Kidney (tissue), 14 donors: ENCODE measurements around the gene SUB1. TPM values are rescaled to one million over a fixed set of nuclear protein-coding genes. Genes with fewer than 3 reads are reported as not detected.

Source experiments
- DNase-seq, 5 donors: peaks; one replicate each; pipeline ENCODE4 v3.0.0-alpha.2; 2013 to 2020
- FAIRE-seq: peaks from 2 replicates; lab custom pipeline; 2012; peaks lifted over from hg19 to GRCh38; lab: Jason Lieb, UNC
- H3K27ac ChIP-seq, 2 donors: one replicate each; pipeline ENCODE4 v1.7.0; 2013; ENCODE audit warnings: low read depth in 2 of 2, low read length in 2 of 2, inconsistent platforms in 1 of 2
- H3K27me3 ChIP-seq: one replicate; pipeline ENCODE4 v1.7.1; 2013; ENCODE audit warnings: low read length, inconsistent platforms; ENCODE audit not compliant: control insufficient read depth, insufficient read depth
- H3K36me3 ChIP-seq, 3 donors: one replicate each; pipeline versions ENCODE4 v1.7.0 to v1.7.1; 2013; ENCODE audit warnings: low read length in 3 of 3, control low read depth in 1 of 3, inconsistent platforms in 1 of 3; ENCODE audit not compliant: insufficient read depth in 3 of 3, control insufficient read depth in 2 of 3
- H3K4me1 ChIP-seq, 3 donors: one replicate each; pipeline versions ENCODE4 v1.7.0 to v1.7.1; 2013; ENCODE audit warnings: low read length in 3 of 3, inconsistent platforms in 1 of 3, low read depth in 1 of 3; ENCODE audit not compliant: control insufficient read depth in 2 of 3, insufficient read depth in 2 of 3
- H3K4me3 ChIP-seq, 3 donors: one replicate each; pipeline versions ENCODE4 v1.7.0 to v1.8.1; 2013; ENCODE audit warnings: low read length in 3 of 3, control low read depth in 1 of 3, inconsistent platforms in 1 of 3
- H3K9ac ChIP-seq, 3 donors: one replicate each; pipeline versions ENCODE4 v1.7.0 to v1.7.1; 2013; ENCODE audit warnings: low read length in 3 of 3, control low read depth in 1 of 3, inconsistent platforms in 1 of 3
- H3K9me3 ChIP-seq, 3 donors: one replicate each; pipeline versions ENCODE4 v1.7.0 to v1.7.1; 2013; ENCODE audit warnings: low read length in 3 of 3, control low read depth in 1 of 3, inconsistent platforms in 1 of 3; ENCODE audit not compliant: control insufficient read depth in 2 of 3, insufficient read depth in 1 of 3
- CTCF ChIP-seq: IDR thresholded peaks from 3 replicates; pipeline ENCODE4 v1.5.1; 2012; ENCODE audit warnings: mild to moderate bottlenecking, moderate library complexity, borderline replicate concordance; ENCODE audit not compliant: insufficient read depth; ENCODE audit errors: extremely low read depth
- intact Hi-C: fragments of 100-400 bp; cut with DNase I; formaldehyde crosslinking; loops from one replicate; pipeline ENCODE4 v1.11.1; 2022
- polyA plus RNA-seq: library from polyadenylated mRNA; stranded (reverse); fragments of 350-450 nt; fragmentation: Illumina TruSeq; extraction: RNeasy Lipid Tissue Mini Kit (QIAGEN cat#74804); gene quantifications from one replicate; pipeline ENCODE4 v1.2.3, GENCODE V29; 2014; ENCODE audit warnings: low read depth, low replicate concordance; ENCODE audit not compliant: insufficient read depth
- total RNA-seq: library from RNA; stranded (reverse); fragmentation: NEBNext Ultra II Directional; extraction: Animal tissue kit (Norgen Biotek cat#: 25700); gene quantifications from one replicate; pipeline ENCODE4 v1.2.1, GENCODE V29; 2021
- donor health status: control.
- donor health status: control.
- donor health status: control.
- donor health status: control.
- donor health status: control.
- donor health status: DM: yes; HTN: yes; CAD: no.
- donor health status: Normal renal cell carcinoma (clear cell type).

The SUB1 gene
- total and polyA plus RNA-seq, 2 donors from 2014 or later: 167 to 292 TPM

- DNase-seq (no peak), FAIRE-seq (no peak)
- H3K9ac ChIP-seq: no peak overlapping the region
- intact Hi-C loops: no loop called here
- no peak for TF ChIP-seq CTCF
- H3K27ac ChIP-seq: no peak overlapping the region
- H3K4me3 ChIP-seq: no peak overlapping the region
- no peaks in the 10 kb centered on the region for H3K27me3 ChIP-seq
- H3K36me3 ChIP-seq: no peaks in the 10 kb centered on the region
- H3K9me3 ChIP-seq: peaks cover 0 to 8% (median 0%) of the 10 kb centered on the region in 3 donors
- H3K4me1 ChIP-seq: no peaks in the 10 kb centered on the region
Measured at GRCh38 chr5:32563614-32564013, 21.7 kb upstream of the SUB1 start.

GRCh38 chr5:32565145-32565544 lies 20.2 kb upstream of the SUB1 start:
- intact Hi-C loops: no loop called here
- no peak for FAIRE-seq
- no peak for TF ChIP-seq CTCF

GRCh38 chr5:32566319-32567111 lies 18.8 kb upstream of the SUB1 start:
- no peak for TF ChIP-seq CTCF
- Histone ChIP-seq H3K9me3 (peaks cover 0 to 8% (median 0%) of the 10 kb centered on the region in 3 donors), H3K4me3 (no peak overlapping the region), H3K4me1 (no peaks in the 10 kb centered on the region), H3K9ac (no peak overlapping the region), H3K36me3 (no peaks in the 10 kb centered on the region), H3K27me3 (no peaks in the 10 kb centered on the region), H3K27ac (no peak overlapping the region)
- intact Hi-C loops: no loop called here
- DNase-seq (no peak), FAIRE-seq (no peak)

More at GRCh38 chr5:32565145-32565544, 20.2 kb upstream of the SUB1 start:
- Histone ChIP-seq H3K27ac (no peak overlapping the region), H3K27me3 (no peaks in the 10 kb centered on the region), H3K4me1 (no peaks in the 10 kb centered on the region), H3K9ac (no peak overlapping the region), H3K4me3 (no peak overlapping the region), H3K36me3 (no peaks in the 10 kb centered on the region), H3K9me3 (peaks cover 0 to 8% (median 0%) of the 10 kb centered on the region in 3 donors)
- no peak for DNase-seq
